SK-N-SH (cell line): Measurements from ENCODE around the gene CRYBA1. TPM values are rescaled to one million over a fixed set of nuclear protein-coding genes. Genes with fewer than 3 reads are reported as not detected.

Experiments used
- CTCF ChIA-PET: fragments of 300-600, 350-600 bp; formaldehyde crosslinking; extraction: SDS; loops from one replicate; lab custom pipeline; 2021; lab: Yijun Ruan, JAX
- POLR2A ChIA-PET: fragments of 350-600 bp; sonication (Branson Sonifier 250); formaldehyde crosslinking; extraction: SDS; loops from one replicate; lab custom pipeline; 2020; ENCODE audit warnings: antibody characterized with exemption, inconsistent platforms; lab: Yijun Ruan, JAX
- DNase-seq: peaks from one replicate; pipeline ENCODE4 v3.0.0; 2012
- H2AFZ ChIP-seq: fragments of 200-600 bp; sonication (generic); 2 replicates; pipeline ENCODE4 v1.8.1; 2016; ENCODE audit warnings: antibody characterized with exemption, mild to moderate bottlenecking, low read depth
- H3F3A ChIP-seq: fragments of 200-600 bp; sonication (generic); replicated peaks from 2 replicates; pipeline ENCODE3; 2016; ENCODE audit warnings: antibody characterized with exemption, mild to moderate bottlenecking; ENCODE audit not compliant: insufficient read depth
- H3K27ac ChIP-seq, 2 experiments: fragments of 200-500 bp in 1 of 2; fragments of 200-600 bp in 1 of 2; sonication (Bioruptor generic) in 1 of 2; sonication (generic), shearing (Covaris generic) in 1 of 2; 2 replicates each; pipeline versions ENCODE4 v1.5.1 to v1.6.1; 2014 to 2016; ENCODE audit warnings: low read depth in 2 of 2, inconsistent platforms in 1 of 2, low read length in 1 of 2, mild to moderate bottlenecking in 1 of 2, mixed read lengths in 1 of 2
- H3K27me3 ChIP-seq: fragments of 200-600 bp; sonication (generic), shearing (Covaris generic); 2 replicates; pipeline ENCODE4 v1.6.1; 2016; ENCODE audit warnings: mixed run types; ENCODE audit not compliant: insufficient read depth
- H3K36me3 ChIP-seq, 2 experiments: fragments of 200-500 bp in 1 of 2; fragments of 200-600 bp in 1 of 2; sonication (Bioruptor generic) in 1 of 2; sonication (generic) in 1 of 2; replicated peaks in 1 of 2; 2 replicates each; pipeline versions ENCODE3 to v1.5.1; 2014 to 2016; ENCODE audit warnings: low read length in 1 of 2, mild to moderate bottlenecking in 1 of 2; ENCODE audit not compliant: insufficient read depth in 2 of 2, control insufficient read depth in 1 of 2
- H3K4me1 ChIP-seq, 2 experiments: fragments of 200-500 bp in 1 of 2; fragments of 200-600 bp in 1 of 2; sonication (Bioruptor generic) in 1 of 2; sonication (generic), shearing (Covaris generic) in 1 of 2; 2 replicates each; pipeline versions ENCODE4 v1.5.1 to v1.6.1; 2014 to 2016; ENCODE audit warnings: low read depth in 1 of 2, low read length in 1 of 2, mixed run types in 1 of 2; ENCODE audit not compliant: insufficient read depth in 2 of 2, control insufficient read depth in 1 of 2
- H3K4me2 ChIP-seq: fragments of 200-600 bp; sonication (generic), shearing (Covaris generic); 2 replicates; pipeline ENCODE4 v1.6.1; 2017; ENCODE audit warnings: mixed run types
- H3K4me3 ChIP-seq, 2 experiments: fragments of 200-500 bp in 1 of 2; fragments of 200-600 bp in 1 of 2; sonication (Bioruptor generic) in 1 of 2; sonication (generic), shearing (Covaris generic) in 1 of 2; 2 replicates each; pipeline versions ENCODE4 v1.5.1 to v1.8.1; 2014 to 2016; ENCODE audit warnings: low read depth in 2 of 2, inconsistent platforms in 1 of 2, low read length in 1 of 2, mild to moderate bottlenecking in 1 of 2, mixed read lengths in 1 of 2, moderate library complexity in 1 of 2
- H3K79me2 ChIP-seq: fragments of 200-600 bp; sonication (generic); 2 replicates; pipeline ENCODE4 v1.8.1; 2017; ENCODE audit warnings: mild to moderate bottlenecking; ENCODE audit not compliant: insufficient read depth
- H3K9ac ChIP-seq: fragments of 200-600 bp; sonication (generic); 2 replicates; pipeline ENCODE4 v1.6.1; 2017; ENCODE audit warnings: mixed run types
- H3K9me2 ChIP-seq: fragments of 200-600 bp; sonication (generic); 2 replicates; pipeline ENCODE4 v1.6.1; 2017; ENCODE audit warnings: mixed run types
- H3K9me3 ChIP-seq: fragments of 200-600 bp; sonication (generic); 2 replicates; pipeline ENCODE4 v1.6.1; 2017; ENCODE audit warnings: mixed run types, mild to moderate bottlenecking, moderate library complexity
- H4K20me1 ChIP-seq: fragments of 200-600 bp; sonication (generic); 2 replicates; pipeline ENCODE4 v1.6.1; 2017; ENCODE audit warnings: mild to moderate bottlenecking, mixed run types; ENCODE audit not compliant: insufficient read depth
- EP300 ChIP-seq, 2 experiments: IDR thresholded peaks; 2 replicates each; pipeline versions ENCODE4 v1.4.0 to v1.6.1; 2012; ENCODE audit warnings: borderline replicate concordance in 1 of 2, low read depth in 1 of 2, low read length in 1 of 2
- EZH2phosphoT487 ChIP-seq: fragments of 200-600 bp; sonication (generic); IDR thresholded peaks from 2 replicates; pipeline ENCODE4 v1.6.1; 2017; ENCODE audit warnings: low read depth, mixed run types, mild to moderate bottlenecking, antibody characterized with exemption, moderate library complexity, borderline replicate concordance
- FOXM1 ChIP-seq: IDR thresholded peaks from 2 replicates; pipeline ENCODE4 v1.4.0; 2012; ENCODE audit warnings: low read depth, mild to moderate bottlenecking
- JUND ChIP-seq: IDR thresholded peaks from 2 replicates; pipeline ENCODE4 v1.4.0; 2012
- MEF2A ChIP-seq: IDR thresholded peaks from 2 replicates; pipeline ENCODE4 v1.4.0; 2012; ENCODE audit warnings: low read depth, borderline replicate concordance
- NRF1 ChIP-seq: IDR thresholded peaks from 2 replicates; pipeline ENCODE4 v1.6.1; 2012; ENCODE audit warnings: low read depth, mild to moderate bottlenecking, low read length
- PBX3 ChIP-seq: IDR thresholded peaks from 2 replicates; pipeline ENCODE4; 2012
- POLR2AphosphoS5 ChIP-seq: IDR thresholded peaks from 2 replicates; pipeline ENCODE4 v1.6.1; 2012; ENCODE audit warnings: low read depth, low read length
- RAD21 ChIP-seq: IDR thresholded peaks from 2 replicates; pipeline ENCODE4 v1.6.1; 2012; ENCODE audit warnings: mild to moderate bottlenecking, low read length
- RCOR1 ChIP-seq: fragments of 150-350 bp; IDR thresholded peaks from 2 replicates; pipeline ENCODE4 v1.6.1; 2017; ENCODE audit warnings: antibody characterized with exemption, low read length
- REST ChIP-seq: IDR thresholded peaks from 2 replicates; pipeline ENCODE4 v1.6.1; 2012; ENCODE audit warnings: mild to moderate bottlenecking, low read depth, low read length, moderate library complexity
- RFX5 ChIP-seq: IDR thresholded peaks from 2 replicates; pipeline ENCODE4 v1.6.1; 2012; ENCODE audit warnings: mild to moderate bottlenecking, improper control_type of control experiment, low read length
- RXRA ChIP-seq: IDR thresholded peaks from 2 replicates; pipeline ENCODE4 v1.4.0; 2012; ENCODE audit warnings: low read depth, mild to moderate bottlenecking, borderline replicate concordance
- TAF1 ChIP-seq: IDR thresholded peaks from 2 replicates; pipeline ENCODE4 v1.6.1; 2012; ENCODE audit warnings: low read depth, mild to moderate bottlenecking, low read length, moderate library complexity, borderline replicate concordance
- TCF12 ChIP-seq: IDR thresholded peaks from 2 replicates; pipeline ENCODE4 v1.4.0; 2012
- TEAD4 ChIP-seq: IDR thresholded peaks from 2 replicates; pipeline ENCODE4 v1.4.0; 2012; ENCODE audit warnings: mild to moderate bottlenecking, borderline replicate concordance; ENCODE audit not compliant: insufficient read depth
- polyA plus RNA-seq, 3 experiments: library from polyadenylated mRNA; depleted of rRNA; stranded (reverse); fragments of >200 nt; gene quantifications; 2 replicates each; pipeline ENCODE4 v1.2.3, GENCODE V29; 2012
- TF ChIP-seq, protein P1 (sequence below): fragments of 150-350 bp; IDR thresholded peaks from 2 replicates; pipeline ENCODE4 v1.6.1; 2016; ENCODE audit warnings: mild to moderate bottlenecking, low read depth, low read length
- TF ChIP-seq, protein P2 (sequence below): fragments of 150-350 bp; IDR thresholded peaks from 2 replicates; pipeline ENCODE4 v1.6.1; 2017; ENCODE audit warnings: antibody characterized with exemption, low read length, low read depth, borderline replicate concordance
- TF ChIP-seq, protein P3 (sequence below): IDR thresholded peaks from 2 replicates; pipeline ENCODE4 v1.4.0; 2012; ENCODE audit warnings: low read depth, borderline replicate concordance
- TF ChIP-seq, protein P4 (sequence below): fragments of 200-600 bp; sonication (generic); IDR thresholded peaks from 2 replicates; pipeline ENCODE4 v1.6.1; 2017; ENCODE audit warnings: antibody characterized with exemption, mild to moderate bottlenecking, moderate library complexity

The CRYBA1 gene
- polyA plus RNA-seq, 1 of the 3 experiments (the other 2 are of a cell fraction) = not detected

- TF ChIP-seq, protein P1, sequence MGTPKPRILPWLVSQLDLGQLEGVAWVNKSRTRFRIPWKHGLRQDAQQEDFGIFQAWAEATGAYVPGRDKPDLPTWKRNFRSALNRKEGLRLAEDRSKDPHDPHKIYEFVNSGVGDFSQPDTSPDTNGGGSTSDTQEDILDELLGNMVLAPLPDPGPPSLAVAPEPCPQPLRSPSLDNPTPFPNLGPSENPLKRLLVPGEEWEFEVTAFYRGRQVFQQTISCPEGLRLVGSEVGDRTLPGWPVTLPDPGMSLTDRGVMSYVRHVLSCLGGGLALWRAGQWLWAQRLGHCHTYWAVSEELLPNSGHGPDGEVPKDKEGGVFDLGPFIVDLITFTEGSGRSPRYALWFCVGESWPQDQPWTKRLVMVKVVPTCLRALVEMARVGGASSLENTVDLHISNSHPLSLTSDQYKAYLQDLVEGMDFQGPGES = no peak
- TF ChIP-seq TEAD4 (no peak), RXRA (no peak), REST (no peak), RFX5 (no peak), NRF1 (no peak), EP300 (IDR thresholded peaks at IDR 0.05; ENCODE audit: borderline replicate concordance in 1 of 2, low read depth in 1 of 2, low read length in 1 of 2) (no peak), MEF2A (no peak), JUND (no peak), POLR2AphosphoS5 (no peak), TAF1 (no peak), RCOR1 (no peak), TCF12 (no peak), PBX3 (no peak), RAD21 (no peak), EZH2phosphoT487 (no peak), FOXM1 (no peak)
- TF ChIP-seq, protein P2, sequence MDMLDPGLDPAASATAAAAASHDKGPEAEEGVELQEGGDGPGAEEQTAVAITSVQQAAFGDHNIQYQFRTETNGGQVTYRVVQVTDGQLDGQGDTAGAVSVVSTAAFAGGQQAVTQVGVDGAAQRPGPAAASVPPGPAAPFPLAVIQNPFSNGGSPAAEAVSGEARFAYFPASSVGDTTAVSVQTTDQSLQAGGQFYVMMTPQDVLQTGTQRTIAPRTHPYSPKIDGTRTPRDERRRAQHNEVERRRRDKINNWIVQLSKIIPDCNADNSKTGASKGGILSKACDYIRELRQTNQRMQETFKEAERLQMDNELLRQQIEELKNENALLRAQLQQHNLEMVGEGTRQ = no peak
- TF ChIP-seq, protein P3, sequence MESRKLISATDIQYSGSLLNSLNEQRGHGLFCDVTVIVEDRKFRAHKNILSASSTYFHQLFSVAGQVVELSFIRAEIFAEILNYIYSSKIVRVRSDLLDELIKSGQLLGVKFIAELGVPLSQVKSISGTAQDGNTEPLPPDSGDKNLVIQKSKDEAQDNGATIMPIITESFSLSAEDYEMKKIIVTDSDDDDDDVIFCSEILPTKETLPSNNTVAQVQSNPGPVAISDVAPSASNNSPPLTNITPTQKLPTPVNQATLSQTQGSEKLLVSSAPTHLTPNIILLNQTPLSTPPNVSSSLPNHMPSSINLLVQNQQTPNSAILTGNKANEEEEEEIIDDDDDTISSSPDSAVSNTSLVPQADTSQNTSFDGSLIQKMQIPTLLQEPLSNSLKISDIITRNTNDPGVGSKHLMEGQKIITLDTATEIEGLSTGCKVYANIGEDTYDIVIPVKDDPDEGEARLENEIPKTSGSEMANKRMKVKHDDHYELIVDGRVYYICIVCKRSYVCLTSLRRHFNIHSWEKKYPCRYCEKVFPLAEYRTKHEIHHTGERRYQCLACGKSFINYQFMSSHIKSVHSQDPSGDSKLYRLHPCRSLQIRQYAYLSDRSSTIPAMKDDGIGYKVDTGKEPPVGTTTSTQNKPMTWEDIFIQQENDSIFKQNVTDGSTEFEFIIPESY = no peak
- TF ChIP-seq, protein P4, sequence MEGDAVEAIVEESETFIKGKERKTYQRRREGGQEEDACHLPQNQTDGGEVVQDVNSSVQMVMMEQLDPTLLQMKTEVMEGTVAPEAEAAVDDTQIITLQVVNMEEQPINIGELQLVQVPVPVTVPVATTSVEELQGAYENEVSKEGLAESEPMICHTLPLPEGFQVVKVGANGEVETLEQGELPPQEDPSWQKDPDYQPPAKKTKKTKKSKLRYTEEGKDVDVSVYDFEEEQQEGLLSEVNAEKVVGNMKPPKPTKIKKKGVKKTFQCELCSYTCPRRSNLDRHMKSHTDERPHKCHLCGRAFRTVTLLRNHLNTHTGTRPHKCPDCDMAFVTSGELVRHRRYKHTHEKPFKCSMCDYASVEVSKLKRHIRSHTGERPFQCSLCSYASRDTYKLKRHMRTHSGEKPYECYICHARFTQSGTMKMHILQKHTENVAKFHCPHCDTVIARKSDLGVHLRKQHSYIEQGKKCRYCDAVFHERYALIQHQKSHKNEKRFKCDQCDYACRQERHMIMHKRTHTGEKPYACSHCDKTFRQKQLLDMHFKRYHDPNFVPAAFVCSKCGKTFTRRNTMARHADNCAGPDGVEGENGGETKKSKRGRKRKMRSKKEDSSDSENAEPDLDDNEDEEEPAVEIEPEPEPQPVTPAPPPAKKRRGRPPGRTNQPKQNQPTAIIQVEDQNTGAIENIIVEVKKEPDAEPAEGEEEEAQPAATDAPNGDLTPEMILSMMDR = no peak
- Histone ChIP-seq H3K9me2 (no peaks in the 10 kb centered on the region; the same call in 1 of the 2 replicates), H3K27me3 (no peaks in the 10 kb centered on the region), H4K20me1 (peaks cover 100% of the 10 kb centered on the region), H3K9ac (no peak overlapping the region), H3K27ac (no peak overlapping the region), H3K4me2 (no peak overlapping the region), H3K36me3 (peaks cover 28 to 82% of the 10 kb centered on the region in 2 experiments), H3K79me2 (peaks cover 100% of the 10 kb centered on the region), H3K9me3 (no peaks in the 10 kb centered on the region), H3F3A (peaks cover 27% of the 10 kb centered on the region), H3K4me3 (no peak overlapping the region), H3K4me1 (peaks cover 0 to 5% of the 10 kb centered on the region in 2 experiments; a peak in 2 of 4 replicates), H2AFZ (no peak overlapping the region)
- no peak for DNase-seq
- ChIA-PET POLR2A (no interaction called here), CTCF (interaction anchor here (0.8 to 7.0 kb wide), 3 partner anchors 13 to 130 kb away, joined by 3 to 43 read pairs (median 3); no protein-coding TSS in a partner anchor)
These were observed 32.0 kb downstream of the CRYBA1 start for GRCh38 chr17:29278692-29279091.
